ENCODE data around the gene CEACAM18. TPM values are rescaled to one million over a fixed set of nuclear protein-coding genes. Genes with fewer than 3 reads are reported as not detected.

CEACAM18 gene
- total and polyA plus RNA-seq, 10 of the 15 experiments (the other 5 are each of a cell fraction or from before 2014, with no cell fraction given) = not detected

GRCh38 chr19:51476164-51476563 lies 2.2 kb upstream of the CEACAM18 start:
- no peaks in the 10 kb centered on the region; the same call in 2 of the 3 replicates for H3K9me3 ChIP-seq (replicated peaks; ENCODE audit: control insufficient read depth, insufficient read depth, low read length)
- no peak overlapping the region for H3K9ac ChIP-seq (ENCODE audit: control insufficient read depth, insufficient read depth, low read length)
- H3K4me1 ChIP-seq (ENCODE audit: control insufficient read depth, insufficient read depth, low read length) = no peaks in the 10 kb centered on the region
- SMC1A ChIA-PET (ENCODE audit: uncharacterized antibody, unreplicated experiment) = interaction anchor here (6.4 kb wide), 1 partner anchor 184 kb away, joined by 110 read pairs; no protein-coding TSS in a partner anchor
- CTCF ChIA-PET = interaction anchor here (0.5 to 10.8 kb wide), 5 partner anchors 100 to 1533 kb away, joined by 3 to 281 read pairs (median 3); no protein-coding TSS in a partner anchor
- no peaks in the 10 kb centered on the region for H3K36me3 ChIP-seq (ENCODE audit: control insufficient read depth in 2 of 2, insufficient read depth in 2 of 2, low read length in 1 of 2)
- POLR2A ChIA-PET = no interaction called here
- DNase-seq (ENCODE audit: low read depth, low spot score) (no peak), ATAC-seq (no peak), FAIRE-seq (no peak)
- RAD21 ChIA-PET (ENCODE audit: unreplicated experiment) = interaction anchor here (5.4 kb wide), 1 partner anchor 182 kb away, joined by 133 read pairs; no protein-coding TSS in a partner anchor
- H4K20me1 ChIP-seq (ENCODE audit: control insufficient read depth, insufficient read depth) = no peaks in the 10 kb centered on the region
- no peak overlapping the region for H2AFZ ChIP-seq (ENCODE audit: control insufficient read depth, low read depth, low read length)
- H3K27ac ChIP-seq (ENCODE audit: control insufficient read depth, insufficient read depth) = no peak overlapping the region
- no peaks in the 10 kb centered on the region for H3K79me2 ChIP-seq (ENCODE audit: control insufficient read depth, insufficient read depth, low read length)
- no peak overlapping the region for H3K4me3 ChIP-seq
- no peaks in the 10 kb centered on the region; a peak in 1 of 4 replicates for H3K27me3 ChIP-seq (replicated peaks in 1 of 2; ENCODE audit: control insufficient read depth in 2 of 2, insufficient read depth in 2 of 2, low read length in 1 of 2)
- no peak overlapping the region for H3K4me2 ChIP-seq (ENCODE audit: control insufficient read depth, insufficient read depth)
- intact Hi-C loops (cut with micrococcal nuclease; ENCODE audit: unreplicated experiment) (no loop called here), in situ Hi-C loops (cut with MboI) (no loop called here)
- WGBS (ENCODE audit: insufficient coverage, insufficient replicate concordance, low lambda C conversion rate, missing lambda C conversion rate) = 94% methylated on average over 3 of the region's 3 CpGs
- BruUV-seq (replicated peaks) = no TSS peak
- no peak for TF ChIP-seq ATF3 (IDR thresholded peaks at IDR 0.05; ENCODE audit: borderline replicate concordance, extremely low read depth, low read depth, low read length)
- no peak for TF ChIP-seq PBX3 (IDR thresholded peaks at IDR 0.05; ENCODE audit: insufficient replicate concordance, low read depth, low read length)
- no peak for TF ChIP-seq SMAD5 (IDR thresholded peaks at IDR 0.05; ENCODE audit: low read depth)
- no peak for TF ChIP-seq NFYA (IDR thresholded peaks at IDR 0.05; ENCODE audit: borderline replicate concordance, low read depth, low read length)
- TF ChIP-seq MEF2B (IDR thresholded peaks at IDR 0.05; ENCODE audit: partially characterized antibody, poor library complexity, severe bottlenecking) = no peak
- TF ChIP-seq EZH2 (IDR thresholded peaks at IDR 0.05; ENCODE audit: borderline replicate concordance, control insufficient read depth, low read depth, low read length) = no peak
- no peak for TF ChIP-seq SREBF2 (IDR thresholded peaks at IDR 0.05; ENCODE audit: low read length)
- TF ChIP-seq CREM (IDR thresholded peaks at IDR 0.05; ENCODE audit: low read depth) = no peak
- no peak for TF ChIP-seq SPI1 (IDR thresholded peaks at IDR 0.05; ENCODE audit: borderline replicate concordance, insufficient read depth, low read depth, low read length)
- TF ChIP-seq EED (IDR thresholded peaks at IDR 0.05; ENCODE audit: low read depth) = no peak
- no peak for TF ChIP-seq MTA2 (IDR thresholded peaks at IDR 0.05; ENCODE audit: low read depth)
- no peak for TF ChIP-seq FOXM1 (IDR thresholded peaks at IDR 0.05; ENCODE audit: low read depth, low read length)
- no peak for TF ChIP-seq ETV6 (conservative IDR thresholded peaks at IDR 0.05 in 1 of 2, IDR thresholded peaks at IDR 0.05 in 1 of 2; ENCODE audit: borderline replicate concordance in 1 of 2, low read depth in 1 of 2)
- TF ChIP-seq BHLHE40 (IDR thresholded peaks at IDR 0.05; ENCODE audit: borderline replicate concordance in 1 of 2, low read depth in 2 of 2, low read length in 1 of 2) = no peak
- no peak for TF ChIP-seq CBX5 (IDR thresholded peaks at IDR 0.05; ENCODE audit: low read depth)
- no peak for TF ChIP-seq SP1 (IDR thresholded peaks at IDR 0.05; ENCODE audit: low read depth, low read length)
- no peak for TF ChIP-seq E2F4 (IDR thresholded peaks at IDR 0.05; ENCODE audit: low read depth, low read length)
- TF ChIP-seq NKRF (conservative IDR thresholded peaks at IDR 0.05) = no peak

Measured in GM12878 (cell line).